Right atrium auricular region (tissue), 2 donors: Measurements from ENCODE around the gene BBX. TPM values are rescaled to one million over a fixed set of nuclear protein-coding genes. Genes with fewer than 3 reads are reported as not detected.

Experiments used
- DNase-seq: peaks from one replicate; pipeline ENCODE4 v3.0.0-alpha.2; 2019; ENCODE audit warnings: low spot score
- H3K27ac ChIP-seq, 2 donors: fragments of 200-600 bp; sonication (generic); 1 replicate in 1 of 2; 2 replicates in 1 of 2; pipeline ENCODE4 v1.5.1; 2016 to 2019
- H3K27me3 ChIP-seq, 2 donors: fragments of 200-600 bp; sonication (generic); one replicate each; pipeline versions ENCODE4 v1.5.1 to v1.6.0; 2017 to 2019
- H3K36me3 ChIP-seq: fragments of 200-600 bp; sonication (generic); one replicate; pipeline ENCODE4 v1.5.1; 2016
- H3K4me1 ChIP-seq, 2 donors: fragments of 200-600 bp; sonication (generic); one replicate each; pipeline versions ENCODE4 v1.5.1 to v1.6.0; 2017 to 2019
- H3K4me3 ChIP-seq, 2 donors: fragments of 200-600 bp; sonication (generic); 1 replicate in 1 of 2; 2 replicates in 1 of 2; pipeline ENCODE4 v1.5.1; 2017 to 2019; ENCODE audit warnings: mild to moderate bottlenecking in 1 of 2, moderate library complexity in 1 of 2
- H3K9me3 ChIP-seq, 2 donors: fragments of 200-600 bp; sonication (generic); one replicate each; pipeline ENCODE4 v1.5.1; 2019
- CTCF ChIP-seq, 2 donors: fragments of 200-600 bp; sonication (generic); IDR thresholded peaks; one replicate each; pipeline ENCODE4 v1.5.1; 2019; ENCODE audit warnings: antibody characterized with exemption in 2 of 2
- total RNA-seq, 2 donors: library from RNA; depleted of rRNA; stranded (reverse); fragments of >200 nt; gene quantifications; one replicate each; pipeline ENCODE4 v1.1.0, GENCODE V29; 2016

The BBX gene
- total RNA-seq, 2 donors from 2014 or later: 33.8 to 57.2 TPM

GRCh38 chr3:107848351-107848915, 325.7 kb downstream of the BBX start:
- H3K4me3 ChIP-seq: no peak overlapping the region
- H3K36me3 ChIP-seq: no peaks in the 10 kb centered on the region
- H3K9me3 ChIP-seq: no peaks in the 10 kb centered on the region
- no peaks in the 10 kb centered on the region for H3K4me1 ChIP-seq
- no peak for TF ChIP-seq CTCF (IDR thresholded peaks at IDR 0.05)
- no peak overlapping the region for H3K27ac ChIP-seq
- H3K27me3 ChIP-seq: no peaks in the 10 kb centered on the region
- no peak for DNase-seq

GRCh38 chr3:107850681-107851080, 327.9 kb downstream of the BBX start:
- no peaks in the 10 kb centered on the region for H3K27me3 ChIP-seq
- no peaks in the 10 kb centered on the region for H3K4me1 ChIP-seq
- H3K27ac ChIP-seq: no peak overlapping the region
- no peaks in the 10 kb centered on the region for H3K36me3 ChIP-seq
- TF ChIP-seq CTCF (IDR thresholded peaks at IDR 0.05): no peak
- no peak overlapping the region for H3K4me3 ChIP-seq
- no peaks in the 10 kb centered on the region for H3K9me3 ChIP-seq
- no peak for DNase-seq

- H3K9me3 ChIP-seq: no peaks in the 10 kb centered on the region
- no peak overlapping the region for H3K27ac ChIP-seq
- no peak overlapping the region for H3K4me3 ChIP-seq
- H3K27me3 ChIP-seq: no peaks in the 10 kb centered on the region
- no peaks in the 10 kb centered on the region for H3K4me1 ChIP-seq
- no peaks in the 10 kb centered on the region for H3K36me3 ChIP-seq
- no peak for DNase-seq
- TF ChIP-seq CTCF (IDR thresholded peaks at IDR 0.05): no peak
These were observed 331.1 kb downstream of the BBX start for GRCh38 chr3:107853821-107854220.

GRCh38 chr3:107854733-107855132, 332.0 kb downstream of the BBX start:
- DNase-seq: no peak
- Histone ChIP-seq H3K4me3 (no peak overlapping the region), H3K36me3 (no peaks in the 10 kb centered on the region), H3K27me3 (no peaks in the 10 kb centered on the region), H3K4me1 (no peaks in the 10 kb centered on the region), H3K27ac (no peak overlapping the region), H3K9me3 (no peaks in the 10 kb centered on the region)
- TF ChIP-seq CTCF (IDR thresholded peaks at IDR 0.05): no peak

GRCh38 chr3:107855710-107856109, 332.9 kb downstream of the BBX start:
- TF ChIP-seq CTCF (IDR thresholded peaks at IDR 0.05): no peak
- Histone ChIP-seq H3K27ac (no peak overlapping the region), H3K36me3 (no peaks in the 10 kb centered on the region), H3K4me3 (no peak overlapping the region), H3K4me1 (no peaks in the 10 kb centered on the region), H3K9me3 (no peaks in the 10 kb centered on the region), H3K27me3 (no peaks in the 10 kb centered on the region)
- no peak for DNase-seq

- Histone ChIP-seq H3K36me3 (no peaks in the 10 kb centered on the region), H3K9me3 (no peaks in the 10 kb centered on the region), H3K4me1 (no peaks in the 10 kb centered on the region), H3K27ac (no peak overlapping the region), H3K27me3 (no peaks in the 10 kb centered on the region), H3K4me3 (no peak overlapping the region)
- no peak for DNase-seq
- TF ChIP-seq CTCF (IDR thresholded peaks at IDR 0.05): no peak
These were observed 335.1 kb downstream of the BBX start for GRCh38 chr3:107857854-107858253.
